ENCODE results near the gene MOSPD3.

GRCh38 chr7:100577507-100577906 is 34.8 kb upstream of the MOSPD3 start:
- no peak for TF ChIP-seq CTCF (IDR thresholded peaks at IDR 0.05; ENCODE audit: low read depth, low read length, poor library complexity, severe bottlenecking)
- TF ChIP-seq EZH2phosphoT487 (IDR thresholded peaks at IDR 0.05; ENCODE audit: borderline replicate concordance, low read length) = no peak
